IMR-90 (cell line): ENCODE data around the gene RNF41. TPM values are rescaled to one million over a fixed set of nuclear protein-coding genes. Genes with fewer than 3 reads are reported as not detected.

Experiments
- ATAC-seq: fragments of 200-7000 bp; cut with Tn5 transposase; 2 replicates; pipeline ENCODE4 v1.9.1; 2020; ENCODE audit warnings: low read depth, mild to moderate bottlenecking, moderate library complexity
- BruUV-seq: library from RNA; stranded (reverse); fragments of 400-500 nt; replicated peaks from 2 replicates; lab custom pipeline; 2021; lab: Mats Ljungman, UMichigan
- CTCF ChIA-PET: fragments of 300-600 bp; formaldehyde crosslinking; extraction: SDS; loops from one replicate; lab custom pipeline; 2021; ENCODE audit warnings: antibody characterized with exemption; lab: Yijun Ruan, JAX
- POLR2A ChIA-PET: fragments of 300-600 bp; sonication (Branson Sonifier 250); formaldehyde crosslinking; loops from one replicate; lab custom pipeline; 2022; ENCODE audit warnings: antibody characterized with exemption; ENCODE audit not compliant: unreplicated experiment; lab: Charles Lee
- DNase-seq: peaks from one replicate; pipeline ENCODE4 v3.0.0; 2013
- H2AFZ ChIP-seq: replicated peaks from 2 replicates; pipeline ENCODE3; 2013; ENCODE audit warnings: low read length, mild to moderate bottlenecking; ENCODE audit not compliant: poor library complexity
- H2AK5ac ChIP-seq: 2 replicates; pipeline ENCODE4 v1.6.1; 2013; ENCODE audit warnings: low read depth, low read length, inconsistent platforms
- H2AK9ac ChIP-seq: replicated peaks from 2 replicates; pipeline ENCODE3; 2013; ENCODE audit warnings: mild to moderate bottlenecking, low read depth, low read length, moderate library complexity; ENCODE audit not compliant: poor library complexity
- H2BK120ac ChIP-seq: 2 replicates; pipeline ENCODE4 v1.6.1; 2013; ENCODE audit warnings: low read depth, low read length, inconsistent platforms
- H2BK15ac ChIP-seq: 3 replicates; pipeline ENCODE4 v1.6.1; 2013; ENCODE audit warnings: low read depth, low read length, inconsistent platforms
- H2BK20ac ChIP-seq: 2 replicates; pipeline ENCODE4 v1.6.1; 2013; ENCODE audit warnings: low read depth, mild to moderate bottlenecking, inconsistent platforms, low read length, moderate library complexity
- H2BK5ac ChIP-seq: 2 replicates; pipeline ENCODE4 v1.6.1; 2013; ENCODE audit warnings: mild to moderate bottlenecking, low read depth, low read length, inconsistent platforms; ENCODE audit not compliant: poor library complexity, severe bottlenecking
- H3K14ac ChIP-seq: replicated peaks from 2 replicates; pipeline ENCODE4 v1.6.1; 2013; ENCODE audit warnings: low read depth, low read length, inconsistent platforms
- H3K18ac ChIP-seq: 2 replicates; pipeline ENCODE4 v1.6.1; 2013; ENCODE audit warnings: low read depth, low read length, control low read depth
- H3K23ac ChIP-seq: 2 replicates; pipeline ENCODE4 v1.6.1; 2013; ENCODE audit warnings: low read depth, low read length, inconsistent platforms
- H3K27ac ChIP-seq: 2 replicates; pipeline ENCODE4 v1.5.1; 2013; ENCODE audit warnings: mild to moderate bottlenecking, control low read depth, low read length; ENCODE audit not compliant: insufficient read depth
- H3K27me3 ChIP-seq: 2 replicates; pipeline ENCODE4 v1.6.1; 2013; ENCODE audit warnings: low read length; ENCODE audit not compliant: control insufficient read depth, insufficient read depth
- H3K36me3 ChIP-seq: 2 replicates; pipeline ENCODE4 v1.6.1; 2013; ENCODE audit warnings: low read length, mixed read lengths; ENCODE audit not compliant: control insufficient read depth, insufficient read depth
- H3K4ac ChIP-seq: 2 replicates; pipeline ENCODE4 v1.6.1; 2013; ENCODE audit warnings: low read depth, low read length, inconsistent platforms
- H3K4me1 ChIP-seq: 2 replicates; pipeline ENCODE4 v1.6.1; 2013; ENCODE audit warnings: low read length, mixed read lengths; ENCODE audit not compliant: control insufficient read depth, insufficient read depth
- H3K4me2 ChIP-seq: 2 replicates; pipeline ENCODE4 v1.6.1; 2013; ENCODE audit warnings: low read depth, mild to moderate bottlenecking, control low read depth, low read length, moderate library complexity
- H3K4me3 ChIP-seq: 2 replicates; pipeline ENCODE4 v1.5.1; 2013; ENCODE audit warnings: low read depth, mild to moderate bottlenecking, control low read depth, low read length, moderate library complexity; ENCODE audit not compliant: insufficient read depth
- H3K56ac ChIP-seq: 2 replicates; pipeline ENCODE4 v1.6.1; 2013; ENCODE audit warnings: low read length, inconsistent platforms; ENCODE audit not compliant: insufficient read depth; ENCODE audit errors: extremely low read depth
- H3K79me1 ChIP-seq, 2 experiments: 2 replicates each; pipeline ENCODE4 v1.6.1; 2013; ENCODE audit warnings: low read length in 2 of 2, inconsistent platforms in 1 of 2, low read depth in 1 of 2
- H3K9ac ChIP-seq: 2 replicates; pipeline ENCODE4 v1.6.1; 2013; ENCODE audit warnings: low read depth, low read length, control low read depth
- H3K9me1 ChIP-seq: 2 replicates; pipeline ENCODE4 v1.6.1; 2013; ENCODE audit warnings: low read length, inconsistent platforms; ENCODE audit not compliant: insufficient read depth
- H3K9me3 ChIP-seq: 2 replicates; pipeline ENCODE4 v1.6.1; 2013; ENCODE audit warnings: low read length; ENCODE audit not compliant: control insufficient read depth, insufficient read depth
- H4K20me1 ChIP-seq: 2 replicates; pipeline ENCODE4 v1.6.1; 2013; ENCODE audit warnings: low read length, inconsistent platforms; ENCODE audit not compliant: insufficient read depth
- H4K5ac ChIP-seq: 2 replicates; pipeline ENCODE4 v1.6.1; 2013; ENCODE audit warnings: mild to moderate bottlenecking, low read depth, low read length, control low read depth
- H4K8ac ChIP-seq, 2 experiments: 2 replicates each; pipeline ENCODE4 v1.6.1; 2013; ENCODE audit warnings: low read depth in 2 of 2, low read length in 2 of 2, control low read depth in 1 of 2, inconsistent platforms in 1 of 2
- H4K91ac ChIP-seq: 2 replicates; pipeline ENCODE4 v1.6.1; 2013; ENCODE audit warnings: low read depth, low read length, inconsistent platforms; ENCODE audit not compliant: insufficient read depth
- CHD1 ChIP-seq: IDR thresholded peaks from 2 replicates; pipeline ENCODE4 v1.6.1; 2012; ENCODE audit warnings: low read depth, low read length, improper control_type of control experiment
- CTCF ChIP-seq: conservative IDR thresholded peaks from 2 replicates; pipeline ENCODE4 v1.5.1; 2012; ENCODE audit warnings: mild to moderate bottlenecking, low read depth, low read length, improper control_type of control experiment
- MAFK ChIP-seq: IDR thresholded peaks from 2 replicates; pipeline ENCODE4 v1.6.1; 2012; ENCODE audit warnings: low read depth, low read length, improper control_type of control experiment
- MAZ ChIP-seq: IDR thresholded peaks from 2 replicates; pipeline ENCODE4 v1.6.1; 2012; ENCODE audit warnings: low read depth, mild to moderate bottlenecking, low read length, improper control_type of control experiment, moderate library complexity, borderline replicate concordance
- NFE2L2 ChIP-seq: fragments of 150-350 bp; IDR thresholded peaks from 2 replicates; pipeline ENCODE4 v1.6.1; 2016; ENCODE audit warnings: low read depth, mild to moderate bottlenecking, low read length
- RAD21 ChIP-seq: IDR thresholded peaks from 2 replicates; pipeline ENCODE4 v1.6.1; 2012; ENCODE audit warnings: low read length, improper control_type of control experiment
- SMC3 ChIP-seq: fragments of 150-350 bp; IDR thresholded peaks from 2 replicates; pipeline ENCODE4 v1.6.1; 2016; ENCODE audit warnings: low read depth, mild to moderate bottlenecking, antibody characterized with exemption, low read length, moderate library complexity
- WGBS, 2 experiments: methylation state at CpG; one replicate each; pipeline versions ENCODE4 v1.1.5 to v1.1.7; 2013; ENCODE audit warnings: missing lambda C conversion rate in 2 of 2; ENCODE audit not compliant: insufficient read length in 1 of 2; ENCODE audit errors: extremely low coverage in 2 of 2; 5-methylcytosine and 5-hydroxymethylcytosine counted together
- dilution Hi-C: fragments of 300-500 bp; cut with HindIII; formaldehyde crosslinking; loops from one replicate; pipeline ENCODE4 v1.14.3; 2018; ENCODE audit warnings: low sequenced_read_pairs; ENCODE audit not compliant: unreplicated experiment
- in situ Hi-C: fragments of 300-500 bp; cut with MboI; formaldehyde crosslinking; loops from 3 replicates; pipeline ENCODE4 v1.14.3; 2019; ENCODE audit warnings: low sequenced_read_pairs, inconsistent platforms, mixed read lengths
- intact Hi-C: fragments of 100-400 bp; cut with micrococcal nuclease; formaldehyde crosslinking; loops from 2 replicates; pipeline ENCODE4 v1.10.0; 2022
- polyA plus RNA-seq, 3 experiments: library from polyadenylated mRNA; depleted of rRNA; stranded (reverse); fragments of >200 nt; gene quantifications; 2 replicates each; pipeline ENCODE4 v1.2.3, GENCODE V29; 2012; ENCODE audit warnings: low replicate concordance in 1 of 3
- total RNA-seq: library from RNA; depleted of rRNA; stranded (reverse); fragments of >200 nt; gene quantifications from 2 replicates; pipeline ENCODE4 v1.2.3, GENCODE V29; 2012
- TF ChIP-seq, protein P1 (sequence below): fragments of 150-350 bp; IDR thresholded peaks from 2 replicates; pipeline ENCODE4 v1.6.1; 2017; ENCODE audit warnings: mild to moderate bottlenecking, antibody characterized with exemption, low read length, low read depth

The RNF41 gene
- total and polyA plus RNA-seq, 2 of the 4 experiments (the other 2 are of a cell fraction), result 112 to 272 TPM

DNA sequence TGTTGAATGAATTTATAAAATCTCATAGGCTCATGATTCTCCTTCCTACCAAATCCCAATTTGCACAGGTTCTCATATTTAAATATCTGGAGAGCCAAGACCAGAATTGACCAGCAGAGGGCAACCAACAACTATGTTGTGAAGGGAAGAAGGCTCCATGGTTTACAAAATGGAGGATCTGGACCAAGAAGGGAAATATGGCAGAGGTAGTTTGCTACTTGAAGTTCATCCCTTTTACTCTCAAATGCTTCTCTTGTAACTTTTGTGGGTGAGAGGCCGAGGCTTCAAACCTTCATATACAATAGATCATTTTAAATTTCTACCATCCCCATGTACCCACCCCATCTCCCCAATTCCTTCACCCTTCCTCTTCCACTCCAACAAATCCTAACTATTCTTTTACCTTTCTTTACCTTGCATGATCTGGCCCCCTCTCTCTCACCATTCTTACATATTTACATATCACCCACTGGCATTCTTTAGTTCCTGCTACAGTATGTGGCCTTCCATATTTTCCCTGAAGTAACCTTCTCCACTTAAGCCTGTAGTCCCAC, 28.6 kb downstream of the RNF41 start:
- H2BK20ac ChIP-seq, result peak overlapping the region; percentile 38; the same call in 1 of the 2 replicates
- H3K9me3 ChIP-seq, result no peaks in the 10 kb centered on the region
- no peak overlapping the region for H3K9ac ChIP-seq
- peak overlapping the region; percentile 87 to 98 for H4K8ac ChIP-seq
- H2BK5ac ChIP-seq, result peak overlapping the region; percentile 44
- TF ChIP-seq NFE2L2 (no peak), CTCF (peak; percentile 95), CHD1 (no peak), MAFK (no peak), SMC3 (peak; percentile 83), MAZ (no peak), RAD21 (peak; percentile 86)
- TF ChIP-seq, protein P1, sequence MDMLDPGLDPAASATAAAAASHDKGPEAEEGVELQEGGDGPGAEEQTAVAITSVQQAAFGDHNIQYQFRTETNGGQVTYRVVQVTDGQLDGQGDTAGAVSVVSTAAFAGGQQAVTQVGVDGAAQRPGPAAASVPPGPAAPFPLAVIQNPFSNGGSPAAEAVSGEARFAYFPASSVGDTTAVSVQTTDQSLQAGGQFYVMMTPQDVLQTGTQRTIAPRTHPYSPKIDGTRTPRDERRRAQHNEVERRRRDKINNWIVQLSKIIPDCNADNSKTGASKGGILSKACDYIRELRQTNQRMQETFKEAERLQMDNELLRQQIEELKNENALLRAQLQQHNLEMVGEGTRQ, result no peak
- no peak overlapping the region for H3K23ac ChIP-seq
- DNase-seq (peak; percentile 87), ATAC-seq (0 out of 2 replicates have a peak, but pooled peaks have one; percentile 9)
- no CpG with 5 or more reads among the region's 1 CpG for WGBS, 2 experiments
- H3K27me3 ChIP-seq, result no peaks in the 10 kb centered on the region
- H3K18ac ChIP-seq, result no peak overlapping the region
- peaks cover 4 to 8% of the 10 kb centered on the region in 2 experiments; a peak in 3 of 4 replicates for H3K79me1 ChIP-seq
- no peak overlapping the region for H3K4me3 ChIP-seq
- no peak overlapping the region for H3K56ac ChIP-seq
- 0 out of 3 replicates have a peak overlapping the region, but pooled peaks have one; percentile 18 for H2BK15ac ChIP-seq
- no peak overlapping the region for H3K27ac ChIP-seq
- no peak overlapping the region for H2AFZ ChIP-seq
- CTCF ChIA-PET, result interaction anchor here (0.6 to 1.0 kb wide), 2 partner anchors 28 to 57 kb away, joined by 3 to 7 read pairs; partner anchors contain the start of gene RNF41
- no peaks in the 10 kb centered on the region for H3K36me3 ChIP-seq
- no TSS peak for BruUV-seq
- peak overlapping the region; percentile 1; the same call in 1 of the 2 replicates for H3K4ac ChIP-seq
- no peak overlapping the region for H2AK9ac ChIP-seq
- dilution Hi-C loops, result no loop called here
- intact Hi-C loops, result loop anchor here (1.0 to 2.0 kb wide), 4 partner anchors 31 to 272 kb away; partner anchors contain the start of gene NABP2
- H4K5ac ChIP-seq, result peak overlapping the region; percentile 93
- H2AK5ac ChIP-seq, result no peak overlapping the region
- peaks cover 2% of the 10 kb centered on the region for H3K4me1 ChIP-seq
- H3K9me1 ChIP-seq, result 0 out of 2 replicates have a peak, but pooled peaks cover 3% of the 10 kb centered on the region
- peak overlapping the region; percentile 1; the same call in 1 of the 2 replicates for H2BK120ac ChIP-seq
- in situ Hi-C loops, result no loop called here
- no peak overlapping the region for H3K4me2 ChIP-seq
- H4K20me1 ChIP-seq, result peaks cover 6% of the 10 kb centered on the region; the same call in 1 of the 2 replicates
- POLR2A ChIA-PET, result no interaction called here
- peak overlapping the region; percentile 31; the same call in 1 of the 2 replicates for H4K91ac ChIP-seq
- no peak overlapping the region for H3K14ac ChIP-seq
